T-helper 1 cell treated with Interleukin-12 subunit alpha and Interleukin-12 subunit beta and Interleukin-4 antibody, amounts not matched to agents 30 μg/mL and 1 μg/mL, for 36 hours (primary cell): ENCODE measurements around the gene GIPC3.

ENCODE experiments used
- H3K27ac Mint-ChIP-seq: one replicate; pipeline ENCODE4 v1.8.0; 2021; ENCODE audit warnings: mild to moderate bottlenecking, mixed read lengths
- H3K27me3 Mint-ChIP-seq: one replicate; pipeline ENCODE4 v1.8.0; 2021; ENCODE audit warnings: low read depth, mixed read lengths
- H3K36me3 Mint-ChIP-seq: one replicate; pipeline ENCODE4 v1.8.0; 2021; ENCODE audit warnings: low read depth, mixed read lengths
- H3K4me1 Mint-ChIP-seq: one replicate; pipeline ENCODE4 v1.8.0; 2021; ENCODE audit warnings: low read depth, mixed read lengths
- H3K4me3 Mint-ChIP-seq: one replicate; pipeline ENCODE4 v1.8.0; 2021; ENCODE audit warnings: mild to moderate bottlenecking, moderate library complexity, mixed read lengths
- H3K9me3 Mint-ChIP-seq: one replicate; pipeline ENCODE4 v1.8.0; 2021; ENCODE audit warnings: mixed read lengths

The GIPC3 gene, protein sequence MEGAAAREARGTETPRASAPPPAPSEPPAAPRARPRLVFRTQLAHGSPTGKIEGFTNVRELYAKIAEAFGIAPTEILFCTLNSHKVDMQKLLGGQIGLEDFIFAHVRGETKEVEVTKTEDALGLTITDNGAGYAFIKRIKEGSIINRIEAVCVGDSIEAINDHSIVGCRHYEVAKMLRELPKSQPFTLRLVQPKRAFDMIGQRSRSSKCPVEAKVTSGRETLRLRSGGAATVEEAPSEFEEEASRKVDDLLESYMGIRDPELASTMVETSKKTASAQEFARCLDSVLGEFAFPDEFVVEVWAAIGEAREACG

DNA sequence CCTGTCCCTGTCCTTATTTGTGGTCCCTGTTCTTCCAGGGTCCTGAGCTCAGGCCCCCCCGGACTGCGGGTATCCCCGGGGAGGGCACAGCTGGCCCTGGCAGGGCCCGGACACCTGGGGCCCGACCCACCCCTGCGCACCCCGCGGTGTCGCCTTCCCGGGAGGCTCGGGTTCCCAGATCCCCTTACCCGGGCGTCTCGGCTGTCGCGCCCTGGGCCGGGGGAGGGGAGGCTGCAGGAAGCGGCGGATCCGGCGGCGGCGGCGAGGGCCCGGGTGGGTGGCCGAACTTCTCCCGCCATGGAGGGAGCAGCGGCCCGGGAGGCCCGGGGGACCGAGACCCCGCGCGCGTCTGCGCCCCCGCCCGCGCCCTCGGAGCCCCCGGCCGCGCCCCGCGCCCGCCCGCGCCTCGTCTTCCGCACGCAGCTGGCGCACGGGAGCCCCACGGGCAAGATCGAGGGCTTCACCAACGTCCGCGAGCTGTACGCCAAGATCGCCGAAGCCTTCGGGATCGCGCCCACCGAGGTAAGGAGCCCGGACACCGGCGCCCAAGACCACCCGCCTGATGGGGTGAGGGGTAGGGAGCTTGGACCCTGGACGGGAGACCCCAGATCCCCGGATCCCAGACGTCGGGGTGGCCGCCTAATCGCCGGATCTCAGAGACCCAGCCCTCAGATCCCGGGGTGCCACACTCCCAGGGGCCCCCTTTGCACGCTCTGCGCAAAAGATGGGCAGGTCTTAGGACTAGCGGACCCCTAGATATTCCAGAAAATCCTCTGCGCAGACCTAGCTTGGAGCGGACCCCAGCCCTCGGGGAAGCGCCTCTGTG, at the start of gene GIPC3:
TSS of gene GIPC3 (plus strand) at position 178 of the 826 bp plus-strand sequence. CDS start at position 298, 120 bp downstream.
- H3K27ac Mint-ChIP-seq, result no peak within 1 kb of the TSS
- H3K4me1 Mint-ChIP-seq, result no peaks in the 10 kb centered on the region
- no peaks in the 10 kb centered on the region for H3K9me3 Mint-ChIP-seq
- no peak within 1 kb of the TSS for H3K4me3 Mint-ChIP-seq
- H3K27me3 Mint-ChIP-seq, result no peaks in the 10 kb centered on the region
- H3K36me3 Mint-ChIP-seq, result no peaks in the 10 kb centered on the region

DNA sequence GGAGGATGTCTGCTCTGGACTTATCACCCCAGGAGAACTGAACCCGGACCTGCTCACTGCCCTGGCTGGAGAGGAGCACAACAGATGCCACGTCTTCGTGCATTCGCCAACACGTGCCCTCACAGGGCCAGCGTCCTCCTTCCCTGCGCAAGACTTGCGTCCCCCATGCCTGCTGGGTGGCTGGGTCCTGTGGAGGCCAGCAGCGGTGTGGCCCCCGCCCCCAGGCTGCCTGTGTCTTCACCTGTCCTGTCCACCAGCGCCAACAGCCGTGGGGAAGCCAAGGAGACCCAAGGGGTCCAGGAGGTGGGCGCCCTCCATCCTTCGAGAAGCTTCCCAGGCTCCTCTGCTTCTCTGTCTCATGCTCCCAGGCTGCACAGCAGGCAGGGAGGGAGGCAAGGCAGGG, 49.7 kb upstream of the GIPC3 start:
- H3K9me3 Mint-ChIP-seq, result no peaks in the 10 kb centered on the region
- no peaks in the 10 kb centered on the region for H3K4me1 Mint-ChIP-seq
- no peak overlapping the region for H3K4me3 Mint-ChIP-seq
- H3K27me3 Mint-ChIP-seq, result no peaks in the 10 kb centered on the region
- H3K36me3 Mint-ChIP-seq, result peaks cover 24% of the 10 kb centered on the region
- H3K27ac Mint-ChIP-seq, result no peak overlapping the region

DNA sequence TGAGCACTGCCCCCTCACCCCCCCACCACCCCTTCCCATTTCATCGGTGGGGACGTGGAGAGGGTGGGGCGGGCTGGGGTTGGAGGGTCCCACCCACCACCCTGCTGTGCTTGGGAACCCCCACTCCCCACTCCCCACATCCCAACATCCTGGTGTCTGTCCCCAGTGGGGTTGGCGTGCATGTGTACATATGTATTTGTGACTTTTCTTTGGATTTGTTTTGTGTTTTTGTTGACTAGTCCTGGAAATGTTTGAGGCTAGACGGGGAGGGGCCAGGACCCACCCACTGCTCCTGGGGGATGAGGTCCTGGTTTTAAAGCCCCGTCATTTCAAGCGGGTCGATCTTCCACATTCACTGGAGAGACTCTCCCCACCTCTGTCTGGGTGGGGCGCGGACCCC, 49.3 kb upstream of the GIPC3 start:
- Mint-ChIP-seq H3K4me1 (no peaks in the 10 kb centered on the region), H3K27me3 (no peaks in the 10 kb centered on the region), H3K36me3 (peaks cover 24% of the 10 kb centered on the region), H3K4me3 (no peak overlapping the region), H3K27ac (no peak overlapping the region), H3K9me3 (no peaks in the 10 kb centered on the region)

DNA sequence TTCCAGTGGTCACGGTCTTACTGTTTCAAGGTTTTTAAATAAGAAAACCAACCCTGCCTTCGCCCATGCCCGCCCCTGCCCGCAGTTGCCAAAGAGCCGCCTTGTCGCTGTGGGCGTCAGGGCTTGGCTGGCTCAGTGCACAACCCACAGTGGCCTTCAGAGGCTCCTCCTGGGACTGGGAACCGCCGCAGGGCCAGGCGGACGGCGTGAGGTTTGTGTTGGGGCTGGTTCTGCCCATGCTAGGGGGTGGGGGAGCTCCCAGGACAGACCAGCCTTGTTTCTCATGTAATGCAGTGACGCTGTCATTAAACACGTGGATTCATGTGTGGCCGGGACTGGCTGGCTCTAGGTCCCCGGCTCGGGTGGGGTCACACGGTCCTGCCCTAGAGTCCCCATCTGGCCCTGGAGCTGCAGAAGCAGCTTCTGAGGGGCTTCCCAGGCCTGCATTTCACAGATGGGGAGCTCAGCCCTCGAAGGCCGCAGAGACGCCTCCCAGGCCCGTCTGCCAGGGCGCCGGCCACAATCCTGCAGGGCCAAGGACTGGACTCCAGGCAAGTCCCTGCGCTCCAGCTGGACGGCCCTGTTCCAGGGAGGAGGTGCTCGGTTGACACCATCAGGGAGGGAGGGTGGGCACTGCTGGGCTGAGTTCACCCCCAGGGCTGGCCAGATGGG, 48.7 kb upstream of the GIPC3 start:
- Mint-ChIP-seq H3K4me1 (no peaks in the 10 kb centered on the region), H3K9me3 (no peaks in the 10 kb centered on the region), H3K27me3 (no peaks in the 10 kb centered on the region), H3K27ac (no peak overlapping the region), H3K4me3 (no peak overlapping the region), H3K36me3 (peaks cover 24% of the 10 kb centered on the region)

DNA sequence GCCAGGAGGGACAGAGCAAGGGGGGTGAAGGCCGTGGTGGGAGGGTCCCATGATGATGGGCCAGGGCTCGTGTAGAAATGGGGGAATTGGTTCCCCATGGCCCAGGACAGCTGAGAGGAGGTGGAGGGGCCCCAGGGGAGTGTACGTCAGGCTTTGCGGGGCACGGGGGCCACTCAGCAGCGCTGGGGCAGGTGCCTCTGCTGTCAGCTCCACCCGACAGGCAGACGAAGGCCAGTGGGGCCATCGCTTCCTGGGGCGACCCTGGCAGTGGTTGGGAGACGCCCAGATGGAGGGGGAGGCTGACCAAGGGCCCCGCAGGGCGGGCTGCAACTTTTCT, 48.2 kb upstream of the GIPC3 start:
- Mint-ChIP-seq H3K36me3 (peaks cover 24% of the 10 kb centered on the region), H3K4me3 (no peak overlapping the region), H3K4me1 (no peaks in the 10 kb centered on the region), H3K9me3 (no peaks in the 10 kb centered on the region), H3K27me3 (no peaks in the 10 kb centered on the region), H3K27ac (no peak overlapping the region)

DNA sequence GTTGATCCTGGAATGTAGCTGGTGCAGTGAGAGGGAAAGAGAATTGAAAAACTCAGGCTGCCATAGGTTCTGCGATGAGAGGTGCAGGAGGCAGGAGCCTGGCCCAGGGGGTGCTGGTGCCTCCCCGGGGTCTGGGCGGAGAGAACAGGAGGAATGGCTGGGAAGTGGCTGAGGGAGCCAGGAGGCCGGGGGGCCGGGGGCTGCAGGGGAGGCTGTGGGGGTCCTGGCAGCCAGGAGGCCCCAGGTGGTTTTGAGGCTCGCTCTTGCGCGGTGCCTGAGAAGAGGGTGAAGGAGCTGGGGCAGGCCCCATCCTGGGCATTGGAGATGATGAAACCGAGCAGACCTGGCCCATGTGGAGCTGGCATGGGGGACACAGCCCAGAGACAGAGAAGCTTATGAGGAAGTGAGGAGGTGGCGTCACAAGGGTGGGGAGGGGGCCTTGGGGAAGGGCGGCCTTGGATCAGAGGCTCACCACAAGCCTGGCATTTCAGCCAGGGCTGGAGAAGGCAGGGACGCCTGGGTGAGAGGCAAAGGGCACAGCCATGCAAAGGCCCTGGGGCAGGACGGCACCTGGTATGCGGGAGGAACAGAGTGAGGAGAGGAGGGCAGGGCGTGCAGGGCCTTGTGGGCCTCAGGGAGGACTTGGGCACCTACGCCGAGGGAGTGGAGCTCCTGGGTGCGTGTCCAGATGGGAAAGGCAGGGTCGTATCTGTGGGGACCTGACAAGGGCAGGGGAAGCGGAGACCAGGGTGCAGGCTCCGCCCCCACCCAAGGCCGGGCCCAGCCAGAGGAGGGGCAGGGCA, 47.6 kb upstream of the GIPC3 start:
- Mint-ChIP-seq H3K36me3 (peaks cover 24% of the 10 kb centered on the region), H3K27me3 (no peaks in the 10 kb centered on the region), H3K4me1 (no peaks in the 10 kb centered on the region), H3K9me3 (no peaks in the 10 kb centered on the region), H3K27ac (no peak overlapping the region), H3K4me3 (no peak overlapping the region)

DNA sequence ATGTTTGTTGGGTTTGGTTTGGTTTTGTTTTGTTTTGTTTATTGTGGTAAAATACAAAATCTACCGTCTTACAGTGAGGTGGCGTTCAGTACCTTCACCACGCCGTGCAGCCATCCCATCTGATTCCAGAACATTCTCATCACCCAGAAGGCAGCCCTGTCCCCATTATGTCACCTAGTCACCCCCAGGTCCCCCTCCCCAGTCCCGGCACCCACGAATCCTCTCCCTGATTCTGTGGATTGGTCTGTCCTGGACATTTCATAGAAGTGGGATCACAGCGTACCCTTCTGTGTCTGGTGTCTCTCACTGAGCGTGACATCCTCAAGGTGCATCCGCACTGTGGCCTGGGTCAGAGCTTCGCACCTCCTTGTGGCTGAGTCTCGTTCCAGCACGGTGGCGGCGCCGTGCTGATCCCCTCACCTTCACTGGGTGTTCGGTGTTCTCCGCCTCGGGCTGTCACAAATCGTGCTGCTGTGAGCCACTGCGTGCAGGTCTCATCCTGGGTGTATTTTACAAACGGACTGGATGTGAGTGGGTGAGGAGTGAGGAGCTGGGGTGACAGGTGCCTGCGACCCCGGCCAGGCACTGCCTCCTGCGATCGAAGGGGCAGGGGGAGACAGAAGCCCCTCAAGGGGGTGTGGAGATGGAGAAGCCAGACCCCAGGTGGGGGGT, 46.9 kb upstream of the GIPC3 start:
- no peaks in the 10 kb centered on the region for H3K9me3 Mint-ChIP-seq
- peaks cover 23% of the 10 kb centered on the region for H3K36me3 Mint-ChIP-seq
- H3K27me3 Mint-ChIP-seq, result no peaks in the 10 kb centered on the region
- H3K4me3 Mint-ChIP-seq, result no peak overlapping the region
- H3K4me1 Mint-ChIP-seq, result no peaks in the 10 kb centered on the region
- H3K27ac Mint-ChIP-seq, result no peak overlapping the region

DNA sequence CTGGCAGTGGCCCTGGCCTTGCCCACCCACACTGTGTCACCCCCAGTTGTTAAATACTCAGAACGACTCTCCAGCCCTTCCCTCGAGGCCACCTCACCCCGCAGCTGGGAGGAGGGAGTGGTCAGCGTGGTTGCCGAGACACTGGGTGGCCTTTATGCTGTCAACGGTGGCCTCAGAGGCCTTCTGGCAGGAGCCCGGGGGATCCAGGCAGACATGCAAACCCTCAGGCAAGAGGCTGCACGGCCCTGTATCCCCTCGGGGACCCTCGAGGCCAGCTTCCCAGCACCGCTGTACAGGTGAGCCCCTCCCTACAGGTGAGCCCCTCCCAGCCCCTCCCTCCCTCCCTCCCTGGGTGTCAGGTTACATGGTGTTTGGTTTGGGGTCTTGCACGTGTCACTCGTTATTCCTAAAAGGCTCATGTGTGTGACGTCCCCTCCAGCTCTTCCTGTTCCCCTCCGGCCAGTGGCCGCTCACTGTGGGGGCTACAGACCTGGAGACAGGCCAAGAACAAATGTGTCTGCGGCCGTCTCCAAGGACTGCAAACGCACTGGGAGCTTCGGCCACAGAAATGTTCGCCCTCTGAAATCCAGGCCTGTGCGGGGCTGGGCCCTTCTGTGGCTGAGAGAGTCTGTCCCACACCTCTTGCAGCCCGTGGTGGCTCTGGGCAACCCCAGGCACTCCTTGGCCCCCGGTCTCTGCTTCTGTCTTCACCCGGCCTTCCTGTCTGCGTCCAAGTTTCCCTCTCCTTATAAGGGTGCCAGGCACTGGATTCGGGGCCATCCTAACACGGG, 46.1 kb upstream of the GIPC3 start, which contains the start of gene TEKTIP1:
TSS of gene TEKTIP1 (plus strand) at position 210 of the 791 bp plus-strand sequence. CDS start at position 214, 4 bp downstream.
- Mint-ChIP-seq H3K27ac (no peak within 1 kb of the TSS), H3K9me3 (no peaks in the 10 kb centered on the region), H3K36me3 (peaks cover 18% of the 10 kb centered on the region), H3K4me1 (no peaks in the 10 kb centered on the region), H3K27me3 (no peaks in the 10 kb centered on the region), H3K4me3 (no peak within 1 kb of the TSS)

DNA sequence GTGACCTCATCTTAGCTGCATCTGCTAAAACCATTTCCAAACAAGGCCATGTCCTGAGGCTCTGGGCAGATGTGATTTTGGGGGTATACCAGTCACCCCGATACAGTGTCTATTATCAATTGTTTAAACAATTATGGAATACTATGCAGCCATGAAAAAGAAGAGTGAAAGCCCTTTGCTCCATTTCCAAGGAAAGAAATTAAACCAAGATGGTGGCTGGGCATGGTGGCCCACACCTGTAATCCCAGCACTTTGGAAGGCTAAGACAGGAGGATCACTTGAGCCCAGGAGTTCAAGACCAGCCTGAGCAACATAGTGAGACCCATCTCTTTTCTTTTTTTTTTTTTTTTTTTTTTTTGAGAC, 45.5 kb upstream of the GIPC3 start:
- Mint-ChIP-seq H3K4me3 (no peak overlapping the region), H3K9me3 (no peaks in the 10 kb centered on the region), H3K36me3 (peaks cover 15% of the 10 kb centered on the region), H3K27me3 (no peaks in the 10 kb centered on the region), H3K27ac (no peak overlapping the region), H3K4me1 (no peaks in the 10 kb centered on the region)

DNA sequence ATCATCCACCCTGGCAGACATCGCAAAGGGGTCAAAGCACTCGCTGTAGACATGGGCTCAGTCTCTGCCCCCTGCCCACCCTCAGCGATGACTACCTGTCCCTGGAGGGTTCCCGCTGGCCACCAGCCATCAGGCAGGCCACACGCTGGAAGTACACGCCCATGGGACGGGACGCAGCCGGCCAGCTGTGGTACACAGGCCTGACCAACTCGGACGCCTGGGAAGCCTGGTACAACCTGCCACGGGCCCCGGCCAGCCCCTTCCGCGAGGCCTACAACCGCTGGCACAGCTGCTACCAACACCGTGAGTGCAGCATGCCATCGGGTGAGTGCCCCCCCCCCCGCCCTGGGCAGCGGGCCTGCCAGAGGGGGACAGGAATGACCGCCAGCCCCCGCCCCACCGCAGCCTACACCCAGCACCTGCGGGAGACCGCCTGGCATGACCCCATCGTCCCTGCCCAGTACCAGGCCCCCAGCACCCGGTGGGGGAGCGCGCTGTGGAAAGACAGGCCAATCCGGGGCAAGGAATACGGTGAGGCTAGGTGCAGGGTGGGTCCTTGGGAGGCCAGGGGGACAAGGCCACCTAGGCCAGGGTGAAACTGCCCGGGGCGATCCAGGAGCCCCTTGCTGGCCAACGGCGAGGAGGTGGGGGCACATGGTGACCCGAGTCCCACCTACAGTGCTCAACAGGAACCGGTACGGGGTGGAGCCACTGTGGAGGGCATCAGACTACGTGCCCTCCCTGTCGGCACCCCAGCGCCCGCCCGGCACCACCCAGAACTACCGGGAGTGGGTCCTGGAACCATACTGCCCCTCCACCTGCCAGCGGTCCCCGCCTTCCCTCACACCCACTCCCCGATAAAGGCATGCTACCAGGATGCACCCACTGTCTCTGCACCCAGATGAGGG, 41.9 kb upstream of the GIPC3 start:
- H3K27ac Mint-ChIP-seq, result no peak overlapping the region
- no peaks in the 10 kb centered on the region for H3K9me3 Mint-ChIP-seq
- peaks cover 20% of the 10 kb centered on the region for H3K36me3 Mint-ChIP-seq

DNA sequence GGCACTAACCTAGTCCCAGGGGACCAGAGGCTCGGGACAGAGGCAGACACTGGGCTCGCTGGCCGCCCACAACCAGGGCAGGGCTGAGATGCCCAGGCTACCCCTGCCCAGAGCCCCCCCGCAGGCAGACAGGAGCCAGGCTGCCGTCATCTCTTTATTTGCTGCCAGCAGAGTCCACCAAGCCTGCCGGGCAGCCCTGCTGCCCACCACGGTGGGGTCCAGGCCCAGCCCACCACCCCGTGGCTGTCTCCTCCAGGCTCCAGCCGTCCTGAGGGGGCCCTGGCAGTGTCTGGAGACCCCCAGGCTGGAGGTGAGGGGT, 41.3 kb upstream of the GIPC3 start:
- Mint-ChIP-seq H3K27me3 (no peaks in the 10 kb centered on the region), H3K4me3 (no peak overlapping the region), H3K27ac (no peak overlapping the region), H3K4me1 (peaks cover 6% of the 10 kb centered on the region), H3K36me3 (peaks cover 17% of the 10 kb centered on the region), H3K9me3 (no peaks in the 10 kb centered on the region)

More for the DNA sequence above, 41.9 kb upstream of the GIPC3 start:
- peaks cover 6% of the 10 kb centered on the region for H3K4me1 Mint-ChIP-seq
- no peak overlapping the region for H3K4me3 Mint-ChIP-seq
- no peaks in the 10 kb centered on the region for H3K27me3 Mint-ChIP-seq

DNA sequence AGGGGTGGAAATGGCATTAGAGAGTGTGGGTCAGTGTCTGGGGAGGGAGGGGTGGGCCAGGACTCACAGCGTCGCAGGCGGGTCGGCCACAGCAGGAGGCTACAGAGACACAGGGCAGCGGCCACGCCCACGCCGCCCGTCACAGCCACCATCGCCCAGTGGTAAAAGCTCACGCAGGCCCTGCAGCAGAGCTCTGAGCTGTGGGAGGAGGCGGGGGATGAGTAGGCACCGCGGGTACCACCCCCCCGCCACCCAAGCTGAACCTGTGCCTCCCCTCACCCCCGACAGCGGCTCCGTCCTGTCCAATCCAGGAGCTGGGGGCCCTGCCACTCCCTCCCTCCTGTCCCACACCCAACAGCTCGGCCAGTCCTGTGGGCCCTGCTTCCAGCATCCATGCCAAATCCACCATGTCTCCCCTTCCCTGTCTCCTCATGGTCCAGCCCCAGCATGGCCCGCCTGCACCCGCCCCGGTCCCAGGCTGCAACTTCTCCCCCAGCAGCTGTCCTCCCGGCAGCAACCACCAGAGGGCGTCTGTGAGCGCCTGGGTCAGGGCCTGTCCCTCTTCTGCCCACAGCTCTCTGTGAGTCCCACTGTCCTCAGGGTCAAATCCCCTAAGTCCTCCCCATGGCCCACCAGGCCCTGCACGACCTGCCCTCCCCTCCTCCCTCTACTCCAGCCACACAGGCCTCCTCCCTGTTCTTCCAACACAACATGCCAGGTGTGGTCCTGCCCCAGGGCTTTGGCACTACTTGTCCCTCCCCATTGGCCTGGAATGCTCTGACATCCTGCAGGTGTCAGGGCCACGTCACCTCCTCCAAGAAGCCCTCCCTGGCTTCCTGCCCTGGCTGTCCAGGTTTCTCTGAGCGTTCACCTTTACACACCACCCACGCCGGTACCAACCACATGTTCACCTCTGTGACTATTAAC, 40.3 kb upstream of the GIPC3 start:
- H3K4me1 Mint-ChIP-seq, result peaks cover 6% of the 10 kb centered on the region
- no peaks in the 10 kb centered on the region for H3K9me3 Mint-ChIP-seq
- H3K27me3 Mint-ChIP-seq, result no peaks in the 10 kb centered on the region
- H3K4me3 Mint-ChIP-seq, result no peak overlapping the region
- H3K27ac Mint-ChIP-seq, result peak overlapping the region; percentile 52
- peaks cover 10% of the 10 kb centered on the region for H3K36me3 Mint-ChIP-seq
